Cardiac muscle cell (in vitro differentiated cells and primary cell): ENCODE data around the gene ATP6V0D1. TPM values are rescaled to one million over a fixed set of nuclear protein-coding genes. Genes with fewer than 3 reads are reported as not detected.

Experiments used
- DNase-seq, 2 donors: peaks; one replicate each; pipeline versions ENCODE4 v3.0.0 to v3.0.0-alpha.2; 2010 to 2017; ENCODE audit warnings: low read depth in 1 of 2, low spot score in 1 of 2
- H3K27ac ChIP-seq: fragments of 200-600 bp; sonication (generic); 2 replicates; pipeline ENCODE4 v1.5.1; 2016
- H3K27me3 ChIP-seq: fragments of 200-600 bp; sonication (generic); 2 replicates; pipeline ENCODE4 v1.6.0; 2016; ENCODE audit warnings: control low read depth
- H3K36me3 ChIP-seq: fragments of 200-600 bp; sonication (generic); 2 replicates; pipeline ENCODE4 v1.5.1; 2016; ENCODE audit warnings: control low read depth
- H3K4me1 ChIP-seq: fragments of 200-600 bp; sonication (generic); 2 replicates; pipeline ENCODE4 v1.8.1; 2017; ENCODE audit warnings: low read depth, mild to moderate bottlenecking, mixed run types
- H3K4me3 ChIP-seq: fragments of 200-600 bp; sonication (generic); 2 replicates; pipeline ENCODE4 v1.5.1; 2016; ENCODE audit warnings: mild to moderate bottlenecking
- H3K9me3 ChIP-seq: fragments of 200-600 bp; sonication (generic); 2 replicates; pipeline ENCODE4 v1.5.1; 2017; ENCODE audit warnings: low read depth, mild to moderate bottlenecking, control low read depth
- CTCF ChIP-seq: IDR thresholded peaks from 2 replicates; pipeline ENCODE4 v1.5.1; 2012; ENCODE audit warnings: low read depth, mild to moderate bottlenecking, low read length
- polyA plus RNA-seq: library from polyadenylated mRNA; unstranded; fragments of >200 nt; fragmentation: Nextera tagmentation; extraction: Ambion mirVana; gene quantifications from 2 replicates; pipeline ENCODE4 v1.2.1, GENCODE V29; 2016
- total RNA-seq: library from RNA; depleted of rRNA; stranded (reverse); fragments of >200 nt; gene quantifications from 2 replicates; pipeline ENCODE4 v1.2.3, GENCODE V29; 2016

ATP6V0D1 gene
- total and polyA plus RNA-seq, 2 experiments from 2014 or later, result 74.5 to 203 TPM

- H3K4me3 ChIP-seq, result no peak overlapping the region
- TF ChIP-seq CTCF, result no peak
- H3K27ac ChIP-seq, result no peak overlapping the region
- H3K36me3 ChIP-seq, result no peaks in the 10 kb centered on the region
- no peaks in the 10 kb centered on the region for H3K9me3 ChIP-seq
- peaks cover 19% of the 10 kb centered on the region for H3K4me1 ChIP-seq
- DNase-seq, result no peak
- H3K27me3 ChIP-seq, result no peaks in the 10 kb centered on the region
Observed at GRCh38 chr16:67462279-67462655, 18.7 kb downstream of the ATP6V0D1 start.

- no peak for TF ChIP-seq CTCF
- H3K27me3 ChIP-seq, result no peaks in the 10 kb centered on the region
- DNase-seq, result no peak
- H3K4me3 ChIP-seq, result no peak overlapping the region
- no peak overlapping the region for H3K27ac ChIP-seq
- no peaks in the 10 kb centered on the region for H3K9me3 ChIP-seq
- no peaks in the 10 kb centered on the region for H3K36me3 ChIP-seq
- peaks cover 21% of the 10 kb centered on the region for H3K4me1 ChIP-seq
Observed at GRCh38 chr16:67461600-67462278, 19.2 kb downstream of the ATP6V0D1 start.

GRCh38 chr16:67460961-67461360 lies 20.0 kb downstream of the ATP6V0D1 start:
- H3K36me3 ChIP-seq, result no peaks in the 10 kb centered on the region
- peaks cover 23% of the 10 kb centered on the region for H3K4me1 ChIP-seq
- no peaks in the 10 kb centered on the region for H3K9me3 ChIP-seq
- H3K27me3 ChIP-seq, result no peaks in the 10 kb centered on the region
- no peak for DNase-seq
- TF ChIP-seq CTCF, result no peak
- H3K4me3 ChIP-seq, result no peak overlapping the region
- no peak overlapping the region for H3K27ac ChIP-seq

GRCh38 chr16:67460168-67460567 lies 20.8 kb downstream of the ATP6V0D1 start:
- Histone ChIP-seq H3K27me3 (no peaks in the 10 kb centered on the region), H3K36me3 (no peaks in the 10 kb centered on the region), H3K4me3 (no peak overlapping the region), H3K9me3 (no peaks in the 10 kb centered on the region), H3K27ac (peak overlapping the region; percentile 76), H3K4me1 (peaks cover 20% of the 10 kb centered on the region)
- no peak for TF ChIP-seq CTCF
- DNase-seq, result no peak

GRCh38 chr16:67459861-67460150 lies 21.2 kb downstream of the ATP6V0D1 start:
- Histone ChIP-seq H3K4me1 (peaks cover 20% of the 10 kb centered on the region), H3K4me3 (no peak overlapping the region), H3K9me3 (no peaks in the 10 kb centered on the region), H3K27ac (peak overlapping the region; percentile 76), H3K36me3 (no peaks in the 10 kb centered on the region), H3K27me3 (no peaks in the 10 kb centered on the region)
- no peak for DNase-seq
- TF ChIP-seq CTCF, result no peak
